Fibroblast of lung (primary cell): ENCODE results near the gene SMAGP.

Experiments used
- CTCF ChIP-seq, 2 donors: IDR thresholded peaks in 1 of 2; conservative IDR thresholded peaks in 1 of 2; 1 replicate in 1 of 2; 2 replicates in 1 of 2; pipeline ENCODE4 v1.5.1; 2011 to 2012; ENCODE audit warnings: low read length in 2 of 2, control low read depth in 1 of 2, inconsistent platforms in 1 of 2, low read depth in 1 of 2, mild to moderate bottlenecking in 1 of 2
- EZH2 ChIP-seq: IDR thresholded peaks from 2 replicates; pipeline ENCODE4 v1.5.1; 2012; ENCODE audit warnings: low read length, control low read depth, mild to moderate bottlenecking; ENCODE audit errors: missing control alignments

DNA sequence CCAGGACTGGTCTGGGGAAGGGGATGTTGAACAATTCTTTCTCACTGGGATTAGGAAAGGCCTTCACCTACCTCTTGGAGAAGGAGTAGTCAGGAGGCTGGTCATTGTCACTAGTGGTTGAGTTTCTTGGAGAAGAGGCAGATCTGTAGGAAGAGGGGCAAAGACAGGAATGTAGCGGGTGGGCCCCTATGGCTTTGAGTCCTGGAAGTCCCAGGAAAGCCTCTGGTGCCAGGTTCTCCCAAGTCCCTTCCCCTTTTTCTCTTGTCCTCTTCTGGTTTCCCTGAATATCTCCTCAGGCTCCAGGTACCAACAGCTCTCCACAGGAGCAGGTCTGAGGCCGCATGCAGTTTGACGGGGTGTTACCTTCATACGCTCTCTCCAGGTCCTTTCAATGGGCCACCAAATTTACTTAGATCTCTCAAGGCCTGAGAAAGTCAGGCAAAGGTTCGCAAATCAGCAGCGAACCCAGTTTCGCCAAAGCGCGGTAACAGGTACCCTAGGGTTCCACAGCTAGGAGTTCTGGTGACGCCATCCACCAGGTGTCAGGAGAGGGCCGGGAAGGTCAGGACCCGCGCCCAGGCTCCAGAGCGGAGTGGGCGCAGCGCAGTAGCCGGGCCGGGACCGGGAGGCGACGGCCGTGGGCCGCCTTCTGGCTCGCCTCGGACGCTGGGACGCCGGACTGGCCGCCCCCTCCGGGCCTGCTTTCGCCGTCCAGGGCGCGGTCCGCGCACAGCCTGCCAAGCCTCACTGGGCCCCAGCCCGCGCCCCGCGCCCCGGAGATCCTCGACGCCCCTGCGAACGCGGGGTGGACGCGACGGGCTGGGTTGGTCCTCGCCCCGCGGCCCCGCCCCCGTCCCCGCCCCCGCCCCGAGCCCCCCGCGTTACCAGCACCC, 795 bp downstream of the SMAGP start:
- TF ChIP-seq EZH2, result no peak
- TF ChIP-seq CTCF (conservative IDR thresholded peaks at IDR 0.05 in 1 of 2, IDR thresholded peaks at IDR 0.05 in 1 of 2; ENCODE audit: low read depth in 1 of 2, low read length in 2 of 2), result peak in 1 of 2 donors; percentile 14
